GM20000 (cell line): ENCODE results near the gene PRSS8.

Experiments used
- DNase-seq: peaks from one replicate; pipeline ENCODE4 v3.0.0; 2012; ENCODE audit warnings: low spot score
- CTCF ChIP-seq: IDR thresholded peaks from 2 replicates; pipeline ENCODE4 v1.5.1; 2012; ENCODE audit warnings: mild to moderate bottlenecking, control low read depth; ENCODE audit errors: extremely low read depth, missing control alignments

Gene PRSS8

GRCh38 chr16:31135535-31136286, at the start of gene PRSS8:
Gene PRSS8, minus strand, starts transcription at chr16:31135727. Its CDS starts 229 bp downstream, at chr16:31135498.
- DNase-seq: no peak
- TF ChIP-seq CTCF: no peak

GRCh38 chr16:31184888-31185287, 49.4 kb upstream of the PRSS8 start:
- no peak for DNase-seq
- TF ChIP-seq CTCF: no peak

- no peak for TF ChIP-seq CTCF
- no peak for DNase-seq
These were observed 48.2 kb upstream of the PRSS8 start for GRCh38 chr16:31183432-31184428.

- no peak for TF ChIP-seq CTCF
- no peak for DNase-seq
These were observed 46.9 kb upstream of the PRSS8 start for GRCh38 chr16:31182391-31182790.

DNA sequence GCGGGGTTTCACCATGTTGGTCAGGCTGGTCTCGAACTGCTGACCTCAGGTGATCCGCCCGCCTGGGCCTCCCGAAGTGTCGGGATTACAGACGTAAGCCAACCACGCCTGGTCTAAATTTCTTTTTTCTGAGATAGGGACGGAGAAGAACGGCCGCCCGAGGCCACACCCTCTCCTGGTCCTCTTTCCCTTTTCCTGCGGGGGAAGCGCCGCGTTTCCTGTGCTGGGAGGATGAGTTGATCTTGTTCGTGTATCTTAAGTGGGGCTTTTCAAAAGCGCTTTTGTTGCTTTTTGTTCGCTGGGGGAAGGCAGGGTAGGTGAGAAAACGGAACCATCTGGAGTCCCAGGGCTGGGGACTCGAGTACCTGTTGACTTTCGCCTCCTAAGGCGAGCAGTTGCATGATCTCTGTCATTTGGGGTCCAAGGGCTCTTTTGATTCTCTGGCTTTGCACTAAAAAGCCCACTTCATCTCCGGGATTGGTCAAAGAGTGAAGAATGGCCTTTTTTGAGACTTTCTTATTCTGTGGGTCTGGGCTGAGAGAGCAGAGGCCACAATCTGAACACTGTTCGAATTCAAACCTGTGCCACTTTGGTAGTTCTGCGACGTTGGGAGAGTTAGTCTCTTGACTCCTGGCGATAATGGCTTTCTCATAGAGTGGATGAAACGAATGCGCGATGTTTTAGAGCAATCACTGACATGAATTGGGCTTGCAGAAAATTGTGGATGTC, 45.7 kb upstream of the PRSS8 start:
- no peak for DNase-seq
- TF ChIP-seq CTCF: no peak

DNA sequence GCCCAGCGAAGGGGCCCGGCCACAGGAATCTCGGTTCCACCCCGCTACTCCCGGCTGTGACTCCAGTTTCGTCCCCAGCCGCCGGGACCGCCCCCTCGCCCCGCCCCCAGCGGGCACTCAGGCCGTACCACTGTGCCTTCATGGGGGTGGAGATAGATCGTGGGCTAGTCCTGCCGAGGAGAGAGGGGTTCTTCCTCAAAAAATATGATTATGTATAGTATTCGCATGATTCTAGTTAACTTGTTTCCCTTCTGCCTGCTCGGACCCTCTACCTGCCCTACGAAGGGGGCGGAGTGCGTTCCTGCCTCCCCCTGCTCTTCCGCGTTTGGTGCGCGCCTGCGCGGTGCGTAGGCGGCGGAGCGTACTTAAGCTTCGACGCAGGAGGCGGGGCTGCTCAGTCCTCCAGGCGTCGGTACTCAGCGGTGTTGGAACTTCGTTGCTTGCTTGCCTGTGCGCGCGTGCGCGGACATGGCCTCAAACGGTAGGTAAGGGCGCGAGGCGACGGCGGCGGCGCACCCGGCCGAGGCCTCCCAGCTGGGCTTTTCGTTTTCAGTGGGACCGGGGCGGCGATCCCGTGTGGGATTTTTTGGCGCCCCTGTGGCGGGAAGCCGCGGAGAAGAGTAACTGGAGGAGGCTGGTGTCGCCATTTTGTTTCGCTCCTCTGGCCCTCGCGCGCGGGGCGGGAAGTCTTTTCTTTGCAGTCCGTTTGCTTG, 44.4 kb upstream of the PRSS8 start, which contains the start of gene FUS:
Gene FUS (plus strand): TSS at position 393 of the 713 bp plus-strand sequence. CDS start 76 bp downstream, at position 469.
- no peak for TF ChIP-seq CTCF
- DNase-seq: peak; percentile 96
